HG03439 (cell line): ENCODE data around the gene COL4A6.

Experiments used
- ATAC-seq: cut with Tn5 transposase; IDR thresholded peaks from one replicate; pipeline ENCODE4 v1.9.1; 2021; ENCODE audit warnings: mild to moderate bottlenecking, moderate library complexity; ENCODE audit not compliant: unreplicated experiment

Gene COL4A6

GRCh38 chrX:108114541-108114940, 323.7 kb downstream of the COL4A6 start:
- ATAC-seq: no peak
